Measurements from ENCODE around the gene RERE.

DNA sequence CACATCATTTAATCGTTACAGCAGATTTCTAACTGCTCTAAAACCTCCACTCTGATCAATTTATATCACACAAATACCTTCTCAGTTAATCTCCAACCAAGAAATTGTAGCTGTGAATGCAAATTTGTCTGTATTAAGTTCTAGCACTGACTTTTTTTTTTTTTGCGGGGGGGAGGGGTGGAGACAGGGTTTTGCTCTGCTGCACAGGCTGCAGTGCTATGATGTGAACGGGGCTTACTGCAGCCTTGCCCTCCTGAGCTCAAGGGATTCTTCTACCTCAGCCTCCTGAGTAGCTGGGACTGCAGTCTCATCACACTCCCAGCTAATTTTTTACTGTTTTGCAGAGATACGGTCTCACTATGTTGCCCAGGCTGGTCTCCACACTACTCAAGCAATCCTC is 163.6 kb downstream of the RERE start:
- TF ChIP-seq, protein P1, sequence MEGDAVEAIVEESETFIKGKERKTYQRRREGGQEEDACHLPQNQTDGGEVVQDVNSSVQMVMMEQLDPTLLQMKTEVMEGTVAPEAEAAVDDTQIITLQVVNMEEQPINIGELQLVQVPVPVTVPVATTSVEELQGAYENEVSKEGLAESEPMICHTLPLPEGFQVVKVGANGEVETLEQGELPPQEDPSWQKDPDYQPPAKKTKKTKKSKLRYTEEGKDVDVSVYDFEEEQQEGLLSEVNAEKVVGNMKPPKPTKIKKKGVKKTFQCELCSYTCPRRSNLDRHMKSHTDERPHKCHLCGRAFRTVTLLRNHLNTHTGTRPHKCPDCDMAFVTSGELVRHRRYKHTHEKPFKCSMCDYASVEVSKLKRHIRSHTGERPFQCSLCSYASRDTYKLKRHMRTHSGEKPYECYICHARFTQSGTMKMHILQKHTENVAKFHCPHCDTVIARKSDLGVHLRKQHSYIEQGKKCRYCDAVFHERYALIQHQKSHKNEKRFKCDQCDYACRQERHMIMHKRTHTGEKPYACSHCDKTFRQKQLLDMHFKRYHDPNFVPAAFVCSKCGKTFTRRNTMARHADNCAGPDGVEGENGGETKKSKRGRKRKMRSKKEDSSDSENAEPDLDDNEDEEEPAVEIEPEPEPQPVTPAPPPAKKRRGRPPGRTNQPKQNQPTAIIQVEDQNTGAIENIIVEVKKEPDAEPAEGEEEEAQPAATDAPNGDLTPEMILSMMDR (IDR thresholded peaks at IDR 0.05), result no peak
- TF ChIP-seq, protein P2, sequence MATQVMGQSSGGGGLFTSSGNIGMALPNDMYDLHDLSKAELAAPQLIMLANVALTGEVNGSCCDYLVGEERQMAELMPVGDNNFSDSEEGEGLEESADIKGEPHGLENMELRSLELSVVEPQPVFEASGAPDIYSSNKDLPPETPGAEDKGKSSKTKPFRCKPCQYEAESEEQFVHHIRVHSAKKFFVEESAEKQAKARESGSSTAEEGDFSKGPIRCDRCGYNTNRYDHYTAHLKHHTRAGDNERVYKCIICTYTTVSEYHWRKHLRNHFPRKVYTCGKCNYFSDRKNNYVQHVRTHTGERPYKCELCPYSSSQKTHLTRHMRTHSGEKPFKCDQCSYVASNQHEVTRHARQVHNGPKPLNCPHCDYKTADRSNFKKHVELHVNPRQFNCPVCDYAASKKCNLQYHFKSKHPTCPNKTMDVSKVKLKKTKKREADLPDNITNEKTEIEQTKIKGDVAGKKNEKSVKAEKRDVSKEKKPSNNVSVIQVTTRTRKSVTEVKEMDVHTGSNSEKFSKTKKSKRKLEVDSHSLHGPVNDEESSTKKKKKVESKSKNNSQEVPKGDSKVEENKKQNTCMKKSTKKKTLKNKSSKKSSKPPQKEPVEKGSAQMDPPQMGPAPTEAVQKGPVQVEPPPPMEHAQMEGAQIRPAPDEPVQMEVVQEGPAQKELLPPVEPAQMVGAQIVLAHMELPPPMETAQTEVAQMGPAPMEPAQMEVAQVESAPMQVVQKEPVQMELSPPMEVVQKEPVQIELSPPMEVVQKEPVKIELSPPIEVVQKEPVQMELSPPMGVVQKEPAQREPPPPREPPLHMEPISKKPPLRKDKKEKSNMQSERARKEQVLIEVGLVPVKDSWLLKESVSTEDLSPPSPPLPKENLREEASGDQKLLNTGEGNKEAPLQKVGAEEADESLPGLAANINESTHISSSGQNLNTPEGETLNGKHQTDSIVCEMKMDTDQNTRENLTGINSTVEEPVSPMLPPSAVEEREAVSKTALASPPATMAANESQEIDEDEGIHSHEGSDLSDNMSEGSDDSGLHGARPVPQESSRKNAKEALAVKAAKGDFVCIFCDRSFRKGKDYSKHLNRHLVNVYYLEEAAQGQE (IDR thresholded peaks at IDR 0.05; ENCODE audit: insufficient read depth in 1 of 2, low read depth in 2 of 2, low read length in 1 of 2), result no peak
- no peak for TF ChIP-seq TCF7L2 (IDR thresholded peaks at IDR 0.05; ENCODE audit: low read depth, low read length)

Measured in Panc1 (cell line).